HepG2 (cell line): Measurements from ENCODE around the gene TBC1D10B. TPM values are rescaled to one million over a fixed set of nuclear protein-coding genes. Genes with fewer than 3 reads are reported as not detected.

Experiments used
- ATF1 ChIP-seq: IDR thresholded peaks from 2 replicates; pipeline ENCODE4 v1.6.1; 2016; ENCODE audit warnings: mild to moderate bottlenecking, control low read depth
- DMTF1 ChIP-seq: sonication (generic); formaldehyde crosslinking; IDR thresholded peaks from 2 replicates; pipeline ENCODE4 v1.4.0; 2020; ENCODE audit warnings: mild to moderate bottlenecking, missing genetic modification reagents
- DZIP1 ChIP-seq: sonication (generic); formaldehyde crosslinking; IDR thresholded peaks from 2 replicates; pipeline ENCODE4 v1.5.0; 2020; ENCODE audit warnings: mild to moderate bottlenecking, missing genetic modification reagents
- LBX2 ChIP-seq: sonication (generic); formaldehyde crosslinking; IDR thresholded peaks from 2 replicates; pipeline ENCODE4 v1.5.0; 2020; ENCODE audit warnings: missing genetic modification reagents, mild to moderate bottlenecking, borderline replicate concordance
- MAFF ChIP-seq: IDR thresholded peaks from 2 replicates; pipeline ENCODE4 v1.6.1; 2011; ENCODE audit warnings: low read depth, low read length, improper control_type of control experiment
- MYC ChIP-seq: sonication (generic); formaldehyde crosslinking; IDR thresholded peaks from 2 replicates; pipeline ENCODE4 v1.9.0; 2021; ENCODE audit warnings: missing genetic modification reagents, borderline replicate concordance
- RFX3 ChIP-seq: IDR thresholded peaks from 2 replicates; pipeline ENCODE4 v1.6.1; 2016; ENCODE audit warnings: missing biosample characterization, missing genetic modification reagents
- ZNF441 ChIP-seq: sonication (generic); formaldehyde crosslinking; IDR thresholded peaks from 2 replicates; pipeline ENCODE4 v1.7.0; 2021; ENCODE audit warnings: missing genetic modification reagents, borderline replicate concordance
- ZNF543 ChIP-seq: sonication (generic); formaldehyde crosslinking; IDR thresholded peaks from 2 replicates; pipeline ENCODE4 v1.4.0; 2020; ENCODE audit warnings: mild to moderate bottlenecking, missing genetic modification reagents
- ZNF567 ChIP-seq: sonication (generic); formaldehyde crosslinking; IDR thresholded peaks from 2 replicates; pipeline ENCODE4 v1.8.1; 2023; ENCODE audit warnings: mild to moderate bottlenecking, missing genetic modification reagents, borderline replicate concordance
- ZNF574 ChIP-seq: sonication (generic); formaldehyde crosslinking; IDR thresholded peaks from 2 replicates; pipeline ENCODE4 v1.4.0; 2020; ENCODE audit warnings: missing genetic modification reagents
- ZNF747 ChIP-seq: sonication (generic); formaldehyde crosslinking; IDR thresholded peaks from 2 replicates; pipeline ENCODE4 v1.8.1; 2023; ENCODE audit warnings: missing genetic modification reagents, mild to moderate bottlenecking, borderline replicate concordance
- polyA plus RNA-seq, 8 experiments: library from polyadenylated mRNA; depleted of rRNA in 3 of 8; stranded (reverse) in 7 of 8; unstranded in 1 of 8; fragments of >200 nt; fragmentation: Illumina TruSeq in 4 of 8; extraction: Trizol in 4 of 8; gene quantifications; 2 replicates each; pipeline versions ENCODE4 v1.2.1 to v1.2.3, GENCODE V29; 2011 to 2016; ENCODE audit warnings: low read depth in 4 of 8, missing spikeins in 1 of 8, mixed read lengths in 1 of 8; ENCODE audit not compliant: insufficient read depth in 1 of 8
- total RNA-seq, 5 experiments: library from RNA; depleted of rRNA; stranded (reverse); fragments of >200 nt; fragmentation: Illumina TruSeq; extraction: Trizol; gene quantifications; 2 replicates each; pipeline ENCODE4 v1.2.3, GENCODE V29; 2016; ENCODE audit warnings: low read depth in 1 of 5
- TF ChIP-seq, protein P1 (sequence below): sonication (generic); formaldehyde crosslinking; IDR thresholded peaks from 2 replicates; pipeline ENCODE4 v1.4.0; 2020; ENCODE audit warnings: missing genetic modification reagents

TBC1D10B gene
- total and polyA plus RNA-seq, 2 of the 13 experiments (the other 11 are each of a cell fraction or from before 2014, with no cell fraction given): 15.7 to 24.8 TPM

GRCh38 chr16:30395155-30395991 lies 25.1 kb upstream of the TBC1D10B start, which contains the start of gene ZNF48 (continued):
- no peak for TF ChIP-seq LBX2 (CRISPR knock-in tag)
- no peak for TF ChIP-seq MAFF
- peak; percentile 80 for TF ChIP-seq ZNF567
- TF ChIP-seq MYC (CRISPR knock-in tag): peak; percentile 94
- TF ChIP-seq DMTF1 (CRISPR knock-in tag): 0 out of 2 replicates have a peak, but pooled peaks have one; percentile 85
- peak; percentile 99 for TF ChIP-seq ZNF574 (CRISPR knock-in tag)
- peak; percentile 91; the same call in 1 of the 2 replicates for TF ChIP-seq ZNF543
- peak; percentile 0; the same call in 1 of the 2 replicates for TF ChIP-seq ZNF747
- TF ChIP-seq RFX3 (CRISPR knock-in tag): no peak
- TF ChIP-seq, protein P1, sequence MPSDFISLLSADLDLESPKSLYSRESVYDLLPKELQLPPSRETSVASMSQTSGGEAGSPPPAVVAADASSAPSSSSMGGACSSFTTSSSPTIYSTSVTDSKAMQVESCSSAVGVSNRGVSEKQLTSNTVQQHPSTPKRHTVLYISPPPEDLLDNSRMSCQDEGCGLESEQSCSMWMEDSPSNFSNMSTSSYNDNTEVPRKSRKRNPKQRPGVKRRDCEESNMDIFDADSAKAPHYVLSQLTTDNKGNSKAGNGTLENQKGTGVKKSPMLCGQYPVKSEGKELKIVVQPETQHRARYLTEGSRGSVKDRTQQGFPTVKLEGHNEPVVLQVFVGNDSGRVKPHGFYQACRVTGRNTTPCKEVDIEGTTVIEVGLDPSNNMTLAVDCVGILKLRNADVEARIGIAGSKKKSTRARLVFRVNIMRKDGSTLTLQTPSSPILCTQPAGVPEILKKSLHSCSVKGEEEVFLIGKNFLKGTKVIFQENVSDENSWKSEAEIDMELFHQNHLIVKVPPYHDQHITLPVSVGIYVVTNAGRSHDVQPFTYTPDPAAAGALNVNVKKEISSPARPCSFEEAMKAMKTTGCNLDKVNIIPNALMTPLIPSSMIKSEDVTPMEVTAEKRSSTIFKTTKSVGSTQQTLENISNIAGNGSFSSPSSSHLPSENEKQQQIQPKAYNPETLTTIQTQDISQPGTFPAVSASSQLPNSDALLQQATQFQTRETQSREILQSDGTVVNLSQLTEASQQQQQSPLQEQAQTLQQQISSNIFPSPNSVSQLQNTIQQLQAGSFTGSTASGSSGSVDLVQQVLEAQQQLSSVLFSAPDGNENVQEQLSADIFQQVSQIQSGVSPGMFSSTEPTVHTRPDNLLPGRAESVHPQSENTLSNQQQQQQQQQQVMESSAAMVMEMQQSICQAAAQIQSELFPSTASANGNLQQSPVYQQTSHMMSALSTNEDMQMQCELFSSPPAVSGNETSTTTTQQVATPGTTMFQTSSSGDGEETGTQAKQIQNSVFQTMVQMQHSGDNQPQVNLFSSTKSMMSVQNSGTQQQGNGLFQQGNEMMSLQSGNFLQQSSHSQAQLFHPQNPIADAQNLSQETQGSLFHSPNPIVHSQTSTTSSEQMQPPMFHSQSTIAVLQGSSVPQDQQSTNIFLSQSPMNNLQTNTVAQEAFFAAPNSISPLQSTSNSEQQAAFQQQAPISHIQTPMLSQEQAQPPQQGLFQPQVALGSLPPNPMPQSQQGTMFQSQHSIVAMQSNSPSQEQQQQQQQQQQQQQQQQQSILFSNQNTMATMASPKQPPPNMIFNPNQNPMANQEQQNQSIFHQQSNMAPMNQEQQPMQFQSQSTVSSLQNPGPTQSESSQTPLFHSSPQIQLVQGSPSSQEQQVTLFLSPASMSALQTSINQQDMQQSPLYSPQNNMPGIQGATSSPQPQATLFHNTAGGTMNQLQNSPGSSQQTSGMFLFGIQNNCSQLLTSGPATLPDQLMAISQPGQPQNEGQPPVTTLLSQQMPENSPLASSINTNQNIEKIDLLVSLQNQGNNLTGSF: no peak
- peak; percentile 76; the same call in 1 of the 2 replicates for TF ChIP-seq ZNF441 (CRISPR knock-in tag)
- TF ChIP-seq ATF1 (CRISPR knock-in tag): no peak
- peak; percentile 69; the same call in 1 of the 2 replicates for TF ChIP-seq DZIP1 (CRISPR knock-in tag)
